Measurements from ENCODE around the gene LAMC3. TPM values are rescaled to one million over a fixed set of nuclear protein-coding genes. Genes with fewer than 3 reads are reported as not detected.

LAMC3 gene
- total and polyA plus RNA-seq, 9 of the 15 experiments (the other 6 are each of a cell fraction or from before 2014, with no cell fraction given), result 0.10 TPM; not detected in 8

DNA sequence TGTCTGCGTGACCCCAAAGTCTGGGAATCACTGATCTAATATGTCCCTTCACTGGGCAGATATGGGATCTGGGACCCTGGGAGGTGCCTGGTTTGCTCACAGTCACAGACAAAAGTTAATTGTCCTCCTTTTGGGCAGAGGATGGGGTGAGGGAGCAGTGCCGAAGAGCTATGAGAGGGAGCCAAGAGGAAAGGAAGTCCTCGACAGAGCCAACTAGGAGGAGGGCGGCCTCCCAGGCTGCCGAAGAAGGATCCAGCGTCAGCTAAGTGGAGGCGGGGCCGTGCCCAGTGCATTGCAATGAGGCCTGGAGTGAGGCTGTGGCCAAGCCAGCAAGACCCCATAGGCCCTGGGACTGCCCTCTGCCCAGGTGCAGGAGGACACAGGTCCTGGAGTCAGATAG lies 98.8 kb downstream of the LAMC3 start:
- Histone ChIP-seq H3K4me1 (replicated peaks in 1 of 2; ENCODE audit: control insufficient read depth in 2 of 2, insufficient read depth in 2 of 2, low read length in 2 of 2) (peaks cover 3 to 22% of the 10 kb centered on the region in 2 experiments), H3K9me1 (ENCODE audit: control insufficient read depth, insufficient read depth, low read length) (peaks cover 5% of the 10 kb centered on the region), H3K4me3 (no peak overlapping the region), H3K4me2 (ENCODE audit: insufficient read depth, low read length) (no peak overlapping the region), H2AFZ (ENCODE audit: low read depth, low read length) (no peak overlapping the region), H3K36me3 (ENCODE audit: control insufficient read depth, insufficient read depth, low read length) (no peaks in the 10 kb centered on the region), H3K27ac (ENCODE audit: extremely low read depth, low read depth, low read length) (no peak overlapping the region), H3K9ac (ENCODE audit: insufficient read depth in 1 of 2, low read depth in 2 of 2, low read length in 2 of 2) (peak overlapping the region in 1 of 2 experiments; percentile 5; a peak in 2 of 4 replicates), H3K9me3 (replicated peaks; ENCODE audit: control insufficient read depth, insufficient read depth, low read depth, low read length) (no peaks in the 10 kb centered on the region), H3K27me3 (ENCODE audit: control insufficient read depth in 2 of 2, insufficient read depth in 2 of 2, low read length in 2 of 2) (peaks cover 81 to 100% of the 10 kb centered on the region in 2 experiments), H3K79me2 (ENCODE audit: control insufficient read depth, insufficient read depth, low read length) (no peaks in the 10 kb centered on the region), H4K20me1 (replicated peaks; ENCODE audit: control insufficient read depth, insufficient read depth, low read length) (peaks cover 32% of the 10 kb centered on the region)
- ATAC-seq, result peak; percentile 11
- 5% methylated on average over 8 of the region's 8 CpGs for WGBS (ENCODE audit: insufficient coverage, low coverage, missing lambda C conversion rate)
- TF ChIP-seq NEUROD1 (IDR thresholded peaks at IDR 0.05; ENCODE audit: borderline replicate concordance, low read depth, low read length, partially characterized antibody), result no peak
- TF ChIP-seq, protein P1, sequence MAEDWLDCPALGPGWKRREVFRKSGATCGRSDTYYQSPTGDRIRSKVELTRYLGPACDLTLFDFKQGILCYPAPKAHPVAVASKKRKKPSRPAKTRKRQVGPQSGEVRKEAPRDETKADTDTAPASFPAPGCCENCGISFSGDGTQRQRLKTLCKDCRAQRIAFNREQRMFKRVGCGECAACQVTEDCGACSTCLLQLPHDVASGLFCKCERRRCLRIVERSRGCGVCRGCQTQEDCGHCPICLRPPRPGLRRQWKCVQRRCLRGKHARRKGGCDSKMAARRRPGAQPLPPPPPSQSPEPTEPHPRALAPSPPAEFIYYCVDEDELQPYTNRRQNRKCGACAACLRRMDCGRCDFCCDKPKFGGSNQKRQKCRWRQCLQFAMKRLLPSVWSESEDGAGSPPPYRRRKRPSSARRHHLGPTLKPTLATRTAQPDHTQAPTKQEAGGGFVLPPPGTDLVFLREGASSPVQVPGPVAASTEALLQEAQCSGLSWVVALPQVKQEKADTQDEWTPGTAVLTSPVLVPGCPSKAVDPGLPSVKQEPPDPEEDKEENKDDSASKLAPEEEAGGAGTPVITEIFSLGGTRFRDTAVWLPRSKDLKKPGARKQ (CRISPR knock-in tag; IDR thresholded peaks at IDR 0.05), result no peak
- intact Hi-C loops (cut with micrococcal nuclease) (loop anchor here (2.0 kb wide), 1 partner anchor 51 kb away; no protein-coding TSS in a partner anchor), in situ Hi-C loops (cut with MboI) (no loop called here)
- DNase-seq (ENCODE audit: extremely low read depth in 1 of 4, low spot score in 3 of 4), result peak in 1 of 4 experiments; percentile 75
- POLR2A ChIA-PET, result interaction anchor here (0.5 to 99.3 kb wide), 5 partner anchors 11 to 620 kb away, joined by 3 to 3336 read pairs (median 4); partner anchors contain the start of genes AIF1L and NUP214
- no TSS peak for BruUV-seq (replicated peaks)
- FAIRE-seq, result no peak
- CTCF ChIA-PET (ENCODE audit: low intra/inter-chr PET ratio), result interaction anchor here (0.5 kb wide), 1 partner anchor 186 kb away, joined by 3 read pairs; no protein-coding TSS in a partner anchor

Measured in K562 (cell line).